GM19099 (cell line): ENCODE results near the gene MRC2.

Experiments used
- POLR2A ChIP-seq: IDR thresholded peaks from 3 replicates; pipeline ENCODE4 v1.6.1; 2011; ENCODE audit warnings: low read depth; ENCODE audit not compliant: insufficient read length; ENCODE audit errors: extremely low read depth

The MRC2 gene

DNA sequence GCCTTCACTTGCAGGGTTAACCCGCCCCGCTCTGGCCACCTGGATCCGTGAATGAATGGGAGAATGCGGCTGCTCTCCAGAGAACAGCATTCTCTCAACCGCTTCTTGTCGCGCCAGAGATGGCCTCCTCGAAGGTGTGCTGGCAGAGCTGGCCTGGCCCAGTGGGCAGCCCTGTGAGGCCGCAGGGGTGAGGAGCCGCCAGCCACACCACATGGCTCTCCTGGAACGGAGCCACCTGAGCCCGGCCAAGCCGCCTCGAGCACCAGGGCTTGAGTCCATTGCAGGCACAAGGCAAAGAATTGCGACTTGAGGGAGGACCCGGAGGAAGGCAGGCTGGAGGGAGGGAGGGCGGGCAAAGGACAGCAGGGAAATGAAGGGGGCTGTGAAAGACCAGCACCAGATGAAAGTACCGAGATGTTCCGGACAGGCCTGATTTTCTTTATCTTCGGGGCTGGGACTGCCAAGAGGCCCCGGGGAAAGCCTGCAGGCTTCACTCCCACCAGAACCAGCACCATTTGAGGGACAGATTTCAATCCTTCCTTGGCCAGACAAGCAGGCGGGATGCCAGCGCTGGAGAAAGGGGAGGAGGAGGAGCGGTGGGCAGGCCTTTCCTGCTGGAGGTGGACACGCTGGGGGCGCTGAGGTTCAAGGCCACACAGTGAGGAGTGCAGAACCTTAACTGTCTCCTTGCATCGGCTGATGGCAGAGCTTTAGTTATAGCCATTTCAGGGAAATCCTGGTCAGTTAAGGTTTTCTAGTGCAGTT lies 69.4 kb downstream of the MRC2 start:
- no peak for TF ChIP-seq POLR2A

- TF ChIP-seq POLR2A = no peak
Measured at GRCh38 chr17:62700964-62701705, 73.7 kb downstream of the MRC2 start.

DNA sequence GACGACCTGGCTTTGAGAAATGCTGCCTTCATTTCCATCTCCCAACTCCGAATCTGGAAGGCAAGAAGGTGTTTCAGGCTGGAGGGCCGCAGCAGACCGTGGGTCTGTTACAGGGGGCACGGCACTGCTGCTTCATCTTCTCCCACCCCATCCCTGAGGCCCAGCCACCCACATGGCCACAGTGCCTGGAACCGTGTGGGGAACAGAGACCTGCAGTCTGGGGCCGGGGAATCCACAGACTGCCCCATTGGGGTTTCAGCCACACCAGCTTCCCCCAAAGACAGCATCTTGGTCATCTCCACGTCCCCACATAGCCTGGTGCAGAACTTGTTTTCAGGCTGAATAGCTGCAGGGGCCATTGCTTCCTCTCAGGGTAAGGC lies 74.2 kb downstream of the MRC2 start:
- TF ChIP-seq POLR2A = no peak

- TF ChIP-seq POLR2A = no peak
Measured at GRCh38 chr17:62702746-62703260, 75.3 kb downstream of the MRC2 start.

- TF ChIP-seq POLR2A = no peak
Measured at GRCh38 chr17:62703261-62703775, 75.8 kb downstream of the MRC2 start.

GRCh38 chr17:62703776-62704380 lies 76.4 kb downstream of the MRC2 start:
- TF ChIP-seq POLR2A = no peak

- TF ChIP-seq POLR2A = no peak
Measured at GRCh38 chr17:62704381-62704971, 77.0 kb downstream of the MRC2 start.

DNA sequence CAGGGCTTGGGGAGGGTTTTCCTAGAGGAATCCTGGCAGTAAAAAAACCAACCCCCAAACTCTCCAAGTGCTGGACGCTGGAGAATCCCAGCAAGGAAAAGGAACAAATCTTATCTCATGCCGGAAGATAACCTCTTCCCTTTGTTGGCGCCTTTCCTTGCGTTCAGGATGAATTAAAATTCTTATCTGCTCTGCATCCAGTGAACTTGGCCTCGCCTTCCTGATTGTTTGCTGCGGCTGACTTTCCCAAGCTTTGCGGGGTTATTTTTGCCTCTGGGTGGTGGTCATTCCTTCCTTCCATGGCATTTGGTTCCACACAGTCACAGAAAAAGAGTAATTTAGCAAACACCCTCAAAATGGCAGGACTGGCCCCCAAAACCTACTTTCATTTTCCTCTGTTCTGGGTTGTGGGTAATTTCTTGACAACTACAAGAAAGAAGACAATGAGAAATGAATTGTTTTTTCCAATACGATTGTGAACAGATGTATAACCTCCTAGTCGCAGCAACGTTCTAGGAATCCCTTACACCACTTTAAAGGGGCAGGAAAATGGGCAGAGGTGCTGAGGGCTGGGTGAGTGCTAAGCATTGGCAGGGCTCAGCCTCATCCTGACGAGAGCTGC lies 77.8 kb downstream of the MRC2 start:
- no peak for TF ChIP-seq POLR2A

- no peak for TF ChIP-seq POLR2A
Measured at GRCh38 chr17:62705778-62706597, 78.5 kb downstream of the MRC2 start.

DNA sequence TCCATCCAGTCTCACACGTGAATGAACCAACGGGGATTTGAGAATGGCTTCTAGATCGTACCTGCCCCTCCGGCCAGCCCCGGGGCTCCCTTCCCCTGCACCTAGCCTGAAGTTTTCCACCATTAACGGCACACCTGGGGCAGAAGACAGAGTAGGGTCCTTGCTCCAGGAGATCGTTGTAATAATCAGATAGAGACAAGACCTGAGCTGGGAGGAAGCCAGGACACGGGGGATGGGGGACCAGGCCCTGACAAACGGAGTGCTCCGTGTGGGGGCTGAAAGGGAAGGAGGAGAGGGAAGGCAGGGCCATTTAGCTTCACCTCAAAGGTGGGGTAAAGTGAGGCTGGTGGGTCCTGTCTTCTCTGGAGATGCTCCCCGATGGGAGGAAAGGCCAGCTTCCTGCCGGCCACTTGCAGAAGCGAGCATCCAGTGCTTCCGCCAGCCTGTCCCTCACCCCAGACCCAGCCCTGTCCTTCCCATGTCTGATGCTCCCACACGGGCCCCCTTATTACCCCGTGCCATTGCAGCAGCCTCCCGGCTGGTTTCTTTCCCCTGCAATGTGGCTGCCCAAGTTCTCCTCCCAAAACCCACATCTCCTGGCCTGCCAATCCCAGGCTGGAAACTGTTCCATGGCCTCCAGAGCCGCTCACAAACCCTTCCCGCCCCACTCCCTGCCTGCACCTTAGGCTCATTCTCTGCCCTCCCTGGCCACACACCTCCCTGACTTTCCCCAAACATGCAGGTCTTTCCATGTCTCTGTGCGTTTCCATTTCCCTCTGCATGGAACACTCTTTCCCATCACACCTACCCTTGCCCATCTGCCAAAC lies 79.3 kb downstream of the MRC2 start:
- no peak for TF ChIP-seq POLR2A

DNA sequence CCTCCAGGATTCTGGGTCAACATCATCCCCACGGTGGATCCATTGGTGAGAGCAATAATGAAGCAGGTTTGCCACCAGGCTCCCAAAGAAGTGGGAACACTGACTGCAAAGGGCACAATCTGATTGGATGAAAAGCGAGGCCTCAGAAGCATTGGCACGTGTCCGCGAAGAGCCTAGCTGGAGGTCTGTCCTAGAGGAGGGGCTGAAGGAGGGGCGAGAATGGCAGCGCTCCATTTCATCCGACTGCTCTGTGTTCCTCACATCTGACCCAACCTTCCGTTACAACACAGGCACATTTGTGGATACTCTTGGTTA lies 79.9 kb downstream of the MRC2 start:
- no peak for TF ChIP-seq POLR2A

DNA sequence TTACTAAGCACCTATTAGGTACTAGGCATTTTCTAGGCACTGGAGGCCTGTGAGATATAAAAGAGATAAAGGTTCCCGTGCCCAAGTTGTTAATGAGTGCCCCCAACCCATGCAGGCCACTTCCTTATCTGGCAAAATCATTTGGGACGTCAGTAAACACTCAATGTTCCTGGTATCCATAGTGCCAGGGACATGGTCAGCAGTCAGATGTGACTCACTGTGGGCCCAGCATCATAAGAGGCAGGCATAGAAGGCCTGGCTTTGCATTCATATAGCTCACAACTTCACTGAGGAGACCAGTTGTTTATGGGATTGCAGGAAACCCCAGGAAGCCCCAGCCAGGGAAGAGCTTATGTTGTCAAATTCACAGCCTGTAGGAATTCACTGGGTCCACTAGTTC lies 81.1 kb downstream of the MRC2 start:
- TF ChIP-seq POLR2A = no peak

DNA sequence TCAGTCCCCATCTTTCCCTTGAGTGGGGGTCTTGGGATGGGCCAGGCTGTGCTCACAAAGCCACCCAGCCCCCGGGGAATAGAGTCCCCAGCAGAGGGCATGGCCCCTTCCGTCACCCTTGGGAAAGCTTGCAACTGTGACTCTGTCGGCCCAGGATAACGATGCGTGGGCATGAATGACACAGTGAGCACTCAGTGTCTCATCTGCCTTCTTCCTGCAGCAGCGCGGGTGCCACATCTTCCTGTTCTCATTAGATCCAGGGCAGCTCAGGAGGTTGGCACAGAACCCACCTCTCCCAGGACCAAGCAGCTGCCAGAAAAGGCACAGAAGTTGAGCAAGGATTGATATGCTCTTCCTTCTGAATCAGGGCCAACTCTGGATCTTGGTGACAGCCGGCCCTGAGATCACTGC lies 84.7 kb downstream of the MRC2 start:
- no peak for TF ChIP-seq POLR2A
